Uterus (tissue), 4 donors: ENCODE measurements around the gene BACE2. TPM values are rescaled to one million over a fixed set of nuclear protein-coding genes. Genes with fewer than 3 reads are reported as not detected.

Experiments used
- DNase-seq, 2 donors: peaks; one replicate each; pipeline ENCODE4 v3.0.0-alpha.2; 2019 to 2020
- H3K27ac ChIP-seq, 2 donors: fragments of 200-600 bp; sonication (generic); 1 replicate in 1 of 2; 2 replicates in 1 of 2; pipeline ENCODE4 v1.5.1; 2016 to 2018
- H3K27me3 ChIP-seq, 2 donors: fragments of 200-600 bp; sonication (generic); one replicate each; pipeline ENCODE4 v1.5.1; 2018 to 2019; ENCODE audit warnings: control low read depth in 1 of 2
- H3K36me3 ChIP-seq, 2 donors: fragments of 200-600 bp; sonication (generic); one replicate each; pipeline ENCODE4 v1.5.1; 2019; ENCODE audit warnings: control low read depth in 1 of 2
- H3K4me1 ChIP-seq, 2 donors: fragments of 200-600 bp; sonication (generic); one replicate each; pipeline ENCODE4 v1.5.1; 2018 to 2019; ENCODE audit warnings: control low read depth in 1 of 2
- H3K4me3 ChIP-seq, 2 donors: fragments of 200-600 bp; sonication (generic); 1 replicate in 1 of 2; 2 replicates in 1 of 2; pipeline ENCODE4 v1.5.1; 2018 to 2019; ENCODE audit warnings: mild to moderate bottlenecking in 1 of 2
- H3K9me3 ChIP-seq, 2 donors: fragments of 200-600 bp; sonication (generic); one replicate each; pipeline ENCODE4 v1.5.1; 2019; ENCODE audit warnings: control low read depth in 1 of 2
- POLR2A ChIP-seq, 2 donors: fragments of 450-650 bp; IDR thresholded peaks; one replicate each; pipeline ENCODE4 v1.6.1; 2016; ENCODE audit warnings: antibody characterized with exemption in 2 of 2, mild to moderate bottlenecking in 1 of 2, moderate library complexity in 1 of 2
- intact Hi-C: fragments of 100-400 bp; cut with DNase I; formaldehyde crosslinking; loops from one replicate; pipeline ENCODE4 v1.15.1; 2023; ENCODE audit warnings: low total_unique reads
- total RNA-seq, 4 donors: library from RNA; depleted of rRNA in 3 of 4; stranded (reverse); fragments of >200 nt in 3 of 4; gene quantifications; one replicate each; pipeline versions ENCODE4 v1.1.0 to v1.2.4, GENCODE V29; 2014 to 2023
- TF ChIP-seq, protein P1 (sequence below), 4 experiments: fragments of 200-600 bp in 2 of 4; fragments of 450-650 bp in 2 of 4; sonication (generic) in 2 of 4; IDR thresholded peaks; one replicate each; pipeline ENCODE4 v1.5.1; 2016 to 2019; ENCODE audit warnings: antibody characterized with exemption in 4 of 4, mild to moderate bottlenecking in 2 of 4, moderate library complexity in 1 of 4
- donor health status: DM: yes; HTN: yes; CAD: no.

BACE2 gene
- total RNA-seq, 4 donors from 2014 or later = 22.8 to 98.8 (median 76.5) TPM

DNA sequence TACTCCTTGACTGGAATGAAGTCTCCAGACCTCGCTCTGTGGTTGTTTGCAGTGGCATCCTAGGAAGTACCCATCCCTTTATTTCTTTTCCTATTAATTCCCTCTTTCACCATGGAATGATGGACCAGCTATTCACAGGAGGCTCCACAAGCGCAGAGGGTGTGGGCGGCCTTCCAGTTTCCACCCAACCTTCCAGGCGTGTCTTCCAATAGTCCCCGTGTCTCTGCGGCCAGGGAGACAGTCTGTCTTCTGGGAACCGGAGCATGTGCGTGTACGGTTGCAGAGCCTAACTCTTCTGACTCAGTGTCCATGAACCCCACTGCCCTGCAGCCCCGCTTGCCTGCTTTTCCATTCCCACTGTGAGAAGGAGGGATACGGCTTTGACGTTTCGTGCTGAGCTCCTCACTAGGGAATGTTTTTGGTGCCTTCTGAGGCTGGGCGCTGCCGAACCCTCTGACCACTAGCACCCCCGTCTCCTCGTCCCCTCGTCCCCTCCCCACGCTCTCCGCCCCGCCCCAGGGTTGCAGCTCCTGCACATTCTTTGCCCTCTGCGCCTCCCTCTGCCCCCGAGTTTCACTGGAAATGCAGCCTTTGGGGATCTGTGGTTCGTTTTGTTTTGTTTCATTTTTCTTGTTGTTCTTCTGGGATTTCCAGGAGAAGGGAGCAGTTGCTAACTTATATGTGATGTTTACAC, 122.3 kb downstream of the BACE2 start:
- DNase-seq = no peak
- peaks cover 0 to 7% of the 10 kb centered on the region in 2 donors for H3K27me3 ChIP-seq
- TF ChIP-seq, protein P1, sequence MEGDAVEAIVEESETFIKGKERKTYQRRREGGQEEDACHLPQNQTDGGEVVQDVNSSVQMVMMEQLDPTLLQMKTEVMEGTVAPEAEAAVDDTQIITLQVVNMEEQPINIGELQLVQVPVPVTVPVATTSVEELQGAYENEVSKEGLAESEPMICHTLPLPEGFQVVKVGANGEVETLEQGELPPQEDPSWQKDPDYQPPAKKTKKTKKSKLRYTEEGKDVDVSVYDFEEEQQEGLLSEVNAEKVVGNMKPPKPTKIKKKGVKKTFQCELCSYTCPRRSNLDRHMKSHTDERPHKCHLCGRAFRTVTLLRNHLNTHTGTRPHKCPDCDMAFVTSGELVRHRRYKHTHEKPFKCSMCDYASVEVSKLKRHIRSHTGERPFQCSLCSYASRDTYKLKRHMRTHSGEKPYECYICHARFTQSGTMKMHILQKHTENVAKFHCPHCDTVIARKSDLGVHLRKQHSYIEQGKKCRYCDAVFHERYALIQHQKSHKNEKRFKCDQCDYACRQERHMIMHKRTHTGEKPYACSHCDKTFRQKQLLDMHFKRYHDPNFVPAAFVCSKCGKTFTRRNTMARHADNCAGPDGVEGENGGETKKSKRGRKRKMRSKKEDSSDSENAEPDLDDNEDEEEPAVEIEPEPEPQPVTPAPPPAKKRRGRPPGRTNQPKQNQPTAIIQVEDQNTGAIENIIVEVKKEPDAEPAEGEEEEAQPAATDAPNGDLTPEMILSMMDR (IDR thresholded peaks at IDR 0.05) = no peak
- TF ChIP-seq POLR2A (IDR thresholded peaks at IDR 0.05) = no peak
- intact Hi-C loops = no loop called here
- H3K9me3 ChIP-seq = no peaks in the 10 kb centered on the region
- H3K4me1 ChIP-seq = no peaks in the 10 kb centered on the region
- no peak overlapping the region for H3K4me3 ChIP-seq
- no peak overlapping the region for H3K27ac ChIP-seq
- H3K36me3 ChIP-seq = no peaks in the 10 kb centered on the region

DNA sequence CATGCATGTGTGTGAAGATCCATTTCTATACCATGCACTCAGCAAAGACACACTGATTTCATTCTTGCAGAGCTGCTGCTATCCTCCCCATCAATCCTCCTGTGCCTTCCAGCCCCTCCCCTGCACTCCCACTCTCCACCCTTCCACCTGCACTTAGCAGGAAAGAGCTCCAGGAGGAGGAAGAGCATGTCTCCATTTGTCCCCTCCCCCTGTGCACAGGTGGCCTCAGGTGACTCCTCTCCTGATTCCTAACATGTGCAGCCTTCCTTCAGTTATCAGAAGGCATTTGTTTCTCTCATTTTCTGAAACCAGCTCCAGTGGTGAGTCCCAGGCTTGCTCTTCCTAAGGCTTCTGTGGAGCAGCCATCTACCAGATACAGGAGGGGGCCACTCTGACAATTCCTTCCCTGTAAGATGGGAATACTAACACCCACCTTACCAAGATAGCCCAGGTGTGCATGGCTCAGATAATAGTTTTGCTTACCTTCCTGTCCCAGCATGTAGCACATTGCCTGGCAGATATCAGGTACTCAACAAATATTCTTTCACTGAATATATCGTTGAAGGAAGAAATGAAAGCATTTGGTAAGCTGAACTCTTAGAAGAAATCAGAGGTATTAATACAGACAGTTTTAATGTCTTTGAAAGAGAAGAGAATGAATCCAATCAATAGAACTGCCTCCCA, 126.7 kb downstream of the BACE2 start:
- no peaks in the 10 kb centered on the region for H3K36me3 ChIP-seq
- intact Hi-C loops = no loop called here
- peaks cover 0 to 7% of the 10 kb centered on the region in 2 donors for H3K27me3 ChIP-seq
- DNase-seq = no peak
- TF ChIP-seq, protein P1 (IDR thresholded peaks at IDR 0.05) = no peak
- no peak for TF ChIP-seq POLR2A (IDR thresholded peaks at IDR 0.05)
- no peak overlapping the region for H3K4me3 ChIP-seq
- H3K9me3 ChIP-seq = no peaks in the 10 kb centered on the region
- no peak overlapping the region for H3K27ac ChIP-seq
- no peaks in the 10 kb centered on the region for H3K4me1 ChIP-seq

DNA sequence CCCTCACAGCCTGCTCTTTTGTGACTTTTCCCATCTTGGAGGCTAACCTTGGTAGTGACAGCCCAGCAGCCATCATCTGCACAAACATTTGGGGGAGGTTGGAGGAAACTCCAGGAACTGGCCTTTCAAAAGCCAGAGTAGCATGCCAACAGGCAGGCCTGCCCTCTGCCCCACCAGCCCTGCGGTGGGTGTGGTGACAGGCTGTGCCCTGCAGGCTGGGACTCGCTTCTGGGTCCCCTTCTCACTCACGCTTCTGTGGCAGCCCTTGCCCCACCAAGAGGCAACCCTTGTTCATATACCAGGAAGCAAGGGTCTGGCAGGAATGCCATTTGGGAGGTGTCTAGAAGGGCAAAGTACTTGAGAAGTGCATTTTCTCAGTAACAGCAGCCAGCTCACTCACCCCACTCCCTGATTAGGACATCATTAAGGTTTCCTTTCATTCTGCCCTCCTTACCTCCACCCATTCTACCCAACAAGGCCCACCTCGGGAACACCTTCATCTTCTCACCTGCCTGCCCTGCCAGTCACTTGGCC, 127.8 kb downstream of the BACE2 start:
- no peak overlapping the region for H3K27ac ChIP-seq
- H3K4me1 ChIP-seq = no peaks in the 10 kb centered on the region
- intact Hi-C loops = no loop called here
- H3K9me3 ChIP-seq = no peaks in the 10 kb centered on the region
- no peak for DNase-seq
- TF ChIP-seq, protein P1 (IDR thresholded peaks at IDR 0.05) = no peak
- no peak for TF ChIP-seq POLR2A (IDR thresholded peaks at IDR 0.05)
- no peak overlapping the region for H3K4me3 ChIP-seq
- H3K27me3 ChIP-seq = peaks cover 0 to 7% of the 10 kb centered on the region in 2 donors
- no peaks in the 10 kb centered on the region for H3K36me3 ChIP-seq

DNA sequence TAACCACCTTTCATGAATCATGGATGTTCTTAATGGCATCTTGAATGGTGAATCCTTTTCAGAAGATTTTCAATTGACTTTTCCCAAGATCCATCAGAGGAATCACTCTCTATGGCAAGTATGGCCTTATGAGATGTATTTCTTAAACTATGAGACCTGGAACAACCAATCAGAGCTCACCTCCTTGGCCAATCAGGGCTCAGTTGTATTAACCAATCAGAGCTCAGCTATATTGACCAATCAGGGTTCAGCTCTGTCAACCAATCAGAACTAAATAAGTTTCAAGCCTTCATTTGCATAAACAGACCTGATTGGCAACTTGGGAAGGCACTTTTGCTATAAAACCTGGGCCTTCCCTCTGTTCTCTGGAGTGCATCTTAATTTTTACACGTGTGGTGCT, 135.0 kb downstream of the BACE2 start:
- Histone ChIP-seq H3K4me1 (no peaks in the 10 kb centered on the region), H3K27me3 (no peaks in the 10 kb centered on the region), H3K36me3 (no peaks in the 10 kb centered on the region), H3K4me3 (no peak overlapping the region), H3K27ac (no peak overlapping the region), H3K9me3 (no peaks in the 10 kb centered on the region)
- DNase-seq = no peak
- intact Hi-C loops = no loop called here
- TF ChIP-seq, protein P1 (IDR thresholded peaks at IDR 0.05) = no peak
- no peak for TF ChIP-seq POLR2A (IDR thresholded peaks at IDR 0.05)

DNA sequence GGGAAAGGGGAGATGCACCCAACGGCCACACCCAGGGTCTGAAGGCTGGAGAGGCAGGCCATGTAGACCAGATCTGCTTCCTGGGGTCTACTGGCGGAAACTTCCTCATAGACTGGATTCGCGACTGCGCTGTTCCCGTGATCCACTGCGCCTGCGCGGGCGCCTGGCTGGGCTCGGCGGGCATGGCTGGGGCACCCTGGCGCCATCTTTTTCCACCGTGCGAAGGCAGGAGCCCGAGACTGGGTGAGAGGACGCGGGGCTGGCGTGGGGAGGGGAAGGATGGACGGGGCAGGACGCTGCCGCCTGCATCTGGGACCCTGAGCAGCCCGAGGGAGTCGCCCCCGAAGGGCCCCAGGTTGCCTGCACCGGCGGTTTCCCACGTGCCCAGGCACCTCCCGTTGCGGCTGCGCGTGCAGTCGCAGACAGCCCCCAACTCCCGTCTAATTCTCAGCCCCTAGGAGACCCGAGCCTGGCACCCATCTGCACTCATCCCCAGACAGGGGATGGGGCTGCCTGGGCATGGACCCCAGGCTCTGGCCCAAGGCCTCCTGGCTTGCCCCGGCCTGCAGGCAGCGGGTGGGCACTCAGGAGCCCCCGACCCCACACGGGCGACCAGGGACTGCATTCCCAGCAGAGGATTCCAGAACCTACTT, 136.2 kb downstream of the BACE2 start:
- Histone ChIP-seq H3K4me3 (no peak overlapping the region), H3K4me1 (no peaks in the 10 kb centered on the region), H3K9me3 (no peaks in the 10 kb centered on the region), H3K27ac (no peak overlapping the region), H3K27me3 (no peaks in the 10 kb centered on the region), H3K36me3 (no peaks in the 10 kb centered on the region)
- TF ChIP-seq POLR2A (IDR thresholded peaks at IDR 0.05) = no peak
- TF ChIP-seq, protein P1 (IDR thresholded peaks at IDR 0.05) = no peak
- intact Hi-C loops = no loop called here
- no peak for DNase-seq
